ELF-1 (cell line): ENCODE data around the gene LINGO1.

Experiments used
- DNase-seq: peaks from one replicate; pipeline ENCODE4 v3.0.0-alpha.2; 2016; ENCODE audit warnings: low read depth, low spot score

Gene LINGO1

GRCh38 chr15:77597804-77598453, 34.8 kb downstream of the LINGO1 start:
- no peak for DNase-seq

- no peak for DNase-seq
Observed at GRCh38 chr15:77596821-77597803, 35.6 kb downstream of the LINGO1 start.

GRCh38 chr15:77595231-77595630, 37.5 kb downstream of the LINGO1 start:
- DNase-seq: no peak

- DNase-seq: no peak
Observed at GRCh38 chr15:77592758-77593157, 40.0 kb downstream of the LINGO1 start.

GRCh38 chr15:77591968-77592613, 40.6 kb downstream of the LINGO1 start:
- no peak for DNase-seq

- no peak for DNase-seq
Observed at GRCh38 chr15:77589839-77590238, 42.9 kb downstream of the LINGO1 start.

- no peak for DNase-seq
Observed at GRCh38 chr15:77588126-77588525, 44.6 kb downstream of the LINGO1 start.

- no peak for DNase-seq
Observed at GRCh38 chr15:77584691-77585090, 48.0 kb downstream of the LINGO1 start.

- no peak for DNase-seq
Observed at GRCh38 chr15:77584201-77584600, 48.5 kb downstream of the LINGO1 start.

GRCh38 chr15:77582763-77583162, 49.9 kb downstream of the LINGO1 start:
- no peak for DNase-seq

- no peak for DNase-seq
Observed at GRCh38 chr15:77581896-77582569, 50.7 kb downstream of the LINGO1 start.

GRCh38 chr15:77580996-77581682, 51.6 kb downstream of the LINGO1 start:
- no peak for DNase-seq

- DNase-seq: no peak
Observed at GRCh38 chr15:77579498-77580188, 53.1 kb downstream of the LINGO1 start.

GRCh38 chr15:77578641-77579372, 53.9 kb downstream of the LINGO1 start:
- no peak for DNase-seq

GRCh38 chr15:77577366-77577950, 55.3 kb downstream of the LINGO1 start:
- no peak for DNase-seq

GRCh38 chr15:77576538-77576937, 56.2 kb downstream of the LINGO1 start:
- no peak for DNase-seq

- DNase-seq: no peak
Observed at GRCh38 chr15:77575203-77575934, 57.3 kb downstream of the LINGO1 start.

GRCh38 chr15:77574521-77575202, 58.0 kb downstream of the LINGO1 start:
- DNase-seq: no peak
